Retinal pigment epithelial cell (primary cell): ENCODE measurements around the gene NAA15.

Source experiments
- DNase-seq: peaks from one replicate; pipeline ENCODE4 v3.0.0-alpha.2; 2010; ENCODE audit warnings: low read depth
- H3K4me3 ChIP-seq: 2 replicates; pipeline ENCODE4 v1.5.1; 2011; ENCODE audit warnings: mild to moderate bottlenecking, low read length, control low read depth, moderate library complexity
- TF ChIP-seq, protein P1 (sequence below): conservative IDR thresholded peaks from 2 replicates; pipeline ENCODE4 v1.5.1; 2011; ENCODE audit warnings: low read depth, low read length, control low read depth, inconsistent platforms

Gene NAA15

DNA sequence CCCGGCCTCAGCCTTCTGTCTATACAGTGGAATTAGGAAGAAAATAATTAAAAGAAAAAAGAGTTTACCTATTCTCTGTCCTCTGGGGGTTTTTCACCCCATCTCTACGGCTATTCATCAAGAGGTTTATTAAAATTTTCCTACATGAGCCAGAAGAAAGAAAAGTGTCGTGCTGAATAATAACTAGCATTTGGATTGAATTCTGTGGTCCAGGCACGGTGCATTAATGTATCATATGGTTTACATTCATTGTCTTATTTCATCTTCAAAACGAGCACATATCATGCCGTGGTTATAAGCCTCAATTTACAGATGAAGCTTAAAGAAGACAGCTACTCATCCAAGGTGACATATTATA, 5.4 kb upstream of the NAA15 start:
- TF ChIP-seq, protein P1, sequence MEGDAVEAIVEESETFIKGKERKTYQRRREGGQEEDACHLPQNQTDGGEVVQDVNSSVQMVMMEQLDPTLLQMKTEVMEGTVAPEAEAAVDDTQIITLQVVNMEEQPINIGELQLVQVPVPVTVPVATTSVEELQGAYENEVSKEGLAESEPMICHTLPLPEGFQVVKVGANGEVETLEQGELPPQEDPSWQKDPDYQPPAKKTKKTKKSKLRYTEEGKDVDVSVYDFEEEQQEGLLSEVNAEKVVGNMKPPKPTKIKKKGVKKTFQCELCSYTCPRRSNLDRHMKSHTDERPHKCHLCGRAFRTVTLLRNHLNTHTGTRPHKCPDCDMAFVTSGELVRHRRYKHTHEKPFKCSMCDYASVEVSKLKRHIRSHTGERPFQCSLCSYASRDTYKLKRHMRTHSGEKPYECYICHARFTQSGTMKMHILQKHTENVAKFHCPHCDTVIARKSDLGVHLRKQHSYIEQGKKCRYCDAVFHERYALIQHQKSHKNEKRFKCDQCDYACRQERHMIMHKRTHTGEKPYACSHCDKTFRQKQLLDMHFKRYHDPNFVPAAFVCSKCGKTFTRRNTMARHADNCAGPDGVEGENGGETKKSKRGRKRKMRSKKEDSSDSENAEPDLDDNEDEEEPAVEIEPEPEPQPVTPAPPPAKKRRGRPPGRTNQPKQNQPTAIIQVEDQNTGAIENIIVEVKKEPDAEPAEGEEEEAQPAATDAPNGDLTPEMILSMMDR: no peak
- no peak for DNase-seq
- peak overlapping the region; percentile 94 for H3K4me3 ChIP-seq

DNA sequence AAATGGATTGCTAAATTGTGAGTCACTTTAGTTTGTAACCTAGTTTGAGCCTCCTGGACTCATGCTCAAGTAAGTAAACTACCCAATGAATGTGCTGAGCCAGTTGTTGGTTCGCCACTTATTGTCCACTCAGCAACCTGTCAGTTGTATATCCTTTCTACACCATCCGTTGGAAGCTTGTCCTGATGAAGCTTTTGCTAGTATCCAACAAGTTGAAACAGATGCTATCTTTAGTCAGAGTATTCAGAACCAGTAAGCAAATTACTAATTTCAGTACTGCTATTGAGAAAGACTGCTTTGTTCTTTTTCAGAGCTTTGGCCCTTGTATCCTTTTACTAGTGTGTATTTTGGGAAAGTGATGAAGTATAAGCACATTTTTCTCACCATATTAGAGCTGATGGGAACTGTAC, 4.3 kb upstream of the NAA15 start:
- DNase-seq: no peak

DNA sequence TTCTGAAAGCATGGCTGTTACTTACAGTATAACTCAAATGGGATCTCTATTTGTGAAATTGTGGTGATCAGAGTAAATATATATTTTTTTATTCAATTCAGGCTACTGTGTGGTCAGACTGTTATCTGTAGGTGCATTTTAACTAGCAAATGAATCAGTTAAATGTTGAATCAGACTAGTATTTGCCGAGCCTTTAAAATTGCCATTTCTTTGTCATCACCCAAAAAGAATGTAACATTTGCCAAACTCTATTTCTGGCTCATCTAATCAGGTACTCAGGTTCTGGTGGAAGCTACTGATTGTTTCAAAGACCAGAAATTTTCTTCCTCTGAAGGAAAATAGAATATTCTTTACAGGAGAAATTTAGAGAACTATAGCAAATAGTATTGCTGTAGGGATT, 1.8 kb upstream of the NAA15 start:
- TF ChIP-seq, protein P1: no peak
- DNase-seq: no peak
- peak overlapping the region; percentile 96 for H3K4me3 ChIP-seq

More for the DNA sequence above, 4.3 kb upstream of the NAA15 start:
- no peak overlapping the region for H3K4me3 ChIP-seq
- TF ChIP-seq, protein P1: no peak

DNA sequence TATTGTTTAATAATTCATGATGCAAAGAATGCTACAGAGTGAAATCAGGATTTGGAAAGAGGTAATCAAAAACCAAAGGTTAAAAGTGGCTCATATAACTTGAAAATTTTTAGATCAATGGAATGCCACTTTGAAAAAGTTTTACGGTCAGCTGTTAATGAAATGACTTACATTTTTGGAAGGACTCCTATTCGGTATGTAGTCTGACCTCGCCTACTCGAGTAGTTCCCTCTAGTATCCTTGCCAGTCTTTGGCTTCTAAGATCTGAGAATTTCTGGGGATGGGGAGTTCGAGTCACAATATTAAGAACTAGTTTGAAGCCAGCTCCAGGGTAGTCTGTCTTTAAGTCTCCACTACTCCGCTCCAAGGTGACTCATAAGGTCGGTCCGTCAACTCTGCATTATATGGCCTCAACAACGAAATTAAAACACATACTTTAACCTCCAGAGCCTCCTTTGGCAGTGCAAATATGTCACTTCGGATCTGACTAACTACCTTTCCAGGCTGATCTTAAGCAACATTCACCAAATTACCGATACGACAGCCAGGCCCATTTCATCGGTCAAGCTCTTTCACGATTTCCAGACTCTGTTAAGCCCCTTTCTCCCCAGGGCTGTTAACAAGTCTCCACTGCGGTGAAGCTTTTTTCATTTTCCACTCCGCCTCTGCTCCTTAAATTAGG, 733 bp upstream of the NAA15 start:
- DNase-seq: peak; percentile 49
- peak overlapping the region; percentile 96 for H3K4me3 ChIP-seq
- TF ChIP-seq, protein P1: no peak

DNA sequence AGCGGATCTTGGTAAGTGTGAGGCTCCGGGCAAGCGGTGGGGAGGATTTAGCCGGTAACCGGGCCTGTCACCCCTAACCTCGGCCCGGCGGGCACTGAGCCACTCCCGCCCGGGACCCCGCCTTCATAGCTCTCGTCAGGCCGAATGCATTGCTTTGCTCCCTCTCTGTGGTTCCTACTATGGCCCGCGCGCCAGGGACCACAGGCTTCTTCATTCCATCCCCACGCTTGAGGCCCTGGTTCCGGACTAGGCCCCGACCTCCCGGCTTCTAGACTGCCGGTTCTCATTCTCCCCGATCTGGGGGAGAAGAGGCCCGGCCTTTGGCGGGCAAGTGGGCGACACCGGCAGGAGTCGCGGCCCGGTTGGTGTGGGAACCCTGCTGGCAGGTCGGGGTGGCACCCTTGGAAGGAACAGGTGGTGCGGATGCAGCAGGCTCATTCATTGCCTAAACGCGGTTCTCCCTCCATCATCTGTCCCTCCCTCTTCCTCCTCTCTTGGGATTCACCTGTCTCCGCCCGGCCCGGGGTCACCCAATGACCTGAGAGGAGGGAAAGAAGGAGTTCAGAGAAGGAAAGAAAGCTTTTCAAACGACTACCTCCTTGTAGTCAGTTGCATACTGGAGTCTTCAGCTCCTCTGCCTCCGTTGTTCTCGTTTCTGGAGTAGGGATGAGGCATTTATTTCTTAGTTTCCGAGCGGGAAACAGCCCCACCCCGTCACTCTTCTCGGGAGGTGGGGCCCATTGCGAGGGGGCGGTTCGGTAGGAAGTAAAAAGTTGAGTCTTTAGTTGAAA, 711 bp downstream of the NAA15 start, which contains the start of gene NDUFC1:
Gene NDUFC1, minus strand, starts transcription at position 657 of the 791 bp plus-strand sequence. CDS start 6,679 bp downstream, outside the sequence.
- peak within 1 kb of the TSS; percentile 96 for H3K4me3 ChIP-seq
- DNase-seq: no peak
- TF ChIP-seq, protein P1: peak; percentile 43

DNA sequence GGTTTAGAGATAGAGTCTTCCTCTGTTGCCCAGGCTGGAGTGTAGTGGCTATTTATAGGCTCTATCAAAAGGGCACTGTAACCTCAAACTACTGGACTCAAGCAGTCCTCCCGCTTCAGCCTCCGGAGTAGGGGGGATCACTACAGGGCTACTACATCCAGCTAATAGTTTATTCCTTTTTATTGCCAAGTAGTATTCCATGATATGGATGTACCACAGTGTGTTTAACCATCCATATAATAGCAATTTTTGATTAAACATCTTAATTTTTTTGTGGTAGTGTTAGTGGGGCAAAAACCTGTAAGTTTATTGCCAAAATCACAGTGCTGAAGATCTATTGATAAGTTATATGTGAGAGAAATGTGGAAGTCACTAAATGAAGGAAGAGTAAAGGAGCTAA, 3.6 kb downstream of the NAA15 start:
- DNase-seq: no peak
- H3K4me3 ChIP-seq: no peak overlapping the region
- TF ChIP-seq, protein P1: no peak
